Activated T-helper 1 cell treated with anti-CD3 and anti-CD28 coated beads, Interleukin-12 subunit alpha, Interleukin-12 subunit beta, Interleukin-2, Interleukin-4 antibody, amounts not matched to agents 30 ng/mL and 10 ng/mL and 1 ng/mL, durations not matched to agents 14 hours and 24 hours and 36 hours (primary cell): Measurements from ENCODE around the gene RYR2. TPM values are rescaled to one million over a fixed set of nuclear protein-coding genes. Genes with fewer than 3 reads are reported as not detected.

Experiments used
- DNase-seq: peaks from one replicate; pipeline ENCODE4 v3.0.0; 2021; ENCODE audit warnings: low spot score
- H3K27ac Mint-ChIP-seq: one replicate; pipeline ENCODE4 v1.8.0; 2021; ENCODE audit warnings: mild to moderate bottlenecking, mixed read lengths
- H3K27me3 Mint-ChIP-seq: one replicate; pipeline ENCODE4 v1.8.0; 2022; ENCODE audit warnings: mild to moderate bottlenecking, moderate library complexity, mixed read lengths; ENCODE audit not compliant: insufficient read depth
- H3K36me3 Mint-ChIP-seq: one replicate; pipeline ENCODE4 v1.8.0; 2021; ENCODE audit warnings: low read depth, mixed read lengths
- H3K4me1 Mint-ChIP-seq: one replicate; pipeline ENCODE4 v1.8.0; 2021; ENCODE audit warnings: low read depth, mixed read lengths
- H3K4me3 Mint-ChIP-seq: one replicate; pipeline ENCODE4 v1.8.0; 2021; ENCODE audit warnings: mild to moderate bottlenecking, moderate library complexity, mixed read lengths
- H3K9me3 Mint-ChIP-seq: one replicate; pipeline ENCODE4 v1.8.0; 2021; ENCODE audit warnings: mixed read lengths
- intact Hi-C: fragments of 100-400 bp; cut with micrococcal nuclease; formaldehyde crosslinking; loops from one replicate; pipeline ENCODE4 v1.15.1; 2024
- total RNA-seq: library from RNA; stranded (reverse); gene quantifications from 2 replicates; pipeline ENCODE4 v1.2.3, GENCODE V29; 2022

RYR2 gene
- total RNA-seq, 1 donor from 2014 or later, result not detected

DNA sequence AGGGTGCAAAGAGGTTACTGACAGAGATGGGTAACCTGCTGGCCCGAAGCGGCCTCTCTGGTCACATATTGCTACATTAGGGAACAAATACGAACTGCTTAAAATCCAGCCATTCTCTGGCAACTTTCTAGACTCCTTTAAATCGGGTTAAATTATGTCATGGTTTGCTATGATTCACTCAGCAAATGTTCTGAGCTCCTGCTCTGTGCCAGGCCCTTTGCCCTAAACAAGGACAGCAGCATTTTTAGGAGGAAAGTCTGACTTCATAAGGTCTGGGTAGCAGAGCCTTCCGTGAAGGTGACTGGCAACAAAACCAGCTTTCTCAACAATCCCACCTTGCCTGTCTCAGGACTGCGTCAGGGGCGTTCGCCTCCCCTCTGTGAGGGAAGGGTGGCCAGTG is 833.3 kb downstream of the RYR2 start:
- no peak overlapping the region for H3K27ac Mint-ChIP-seq
- intact Hi-C loops, result no loop called here
- no peaks in the 10 kb centered on the region for H3K9me3 Mint-ChIP-seq
- no peak for DNase-seq
- no peaks in the 10 kb centered on the region for H3K36me3 Mint-ChIP-seq
- no peak overlapping the region for H3K4me3 Mint-ChIP-seq
- H3K27me3 Mint-ChIP-seq, result no peaks in the 10 kb centered on the region
- no peaks in the 10 kb centered on the region for H3K4me1 Mint-ChIP-seq

DNA sequence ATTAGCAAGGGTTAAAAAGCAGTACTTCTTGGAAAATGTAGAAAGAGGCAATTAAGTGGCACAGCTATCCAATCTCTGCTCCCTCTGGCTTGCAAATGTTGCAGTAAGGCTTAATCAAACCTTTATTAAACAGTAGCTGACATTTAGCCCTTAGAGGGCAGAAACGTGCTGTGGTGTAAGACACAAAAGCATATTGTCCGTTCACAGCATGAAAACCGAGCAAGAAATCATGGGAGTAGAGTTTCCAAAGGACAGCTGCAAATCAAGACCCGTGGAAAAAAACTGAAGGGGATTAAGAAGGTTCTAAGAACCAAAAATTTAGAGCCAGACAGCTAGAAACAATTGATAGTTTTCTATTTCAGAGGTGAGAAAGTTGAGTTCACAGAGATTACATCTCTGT is 835.6 kb downstream of the RYR2 start:
- no peaks in the 10 kb centered on the region for H3K9me3 Mint-ChIP-seq
- no peaks in the 10 kb centered on the region for H3K36me3 Mint-ChIP-seq
- no peaks in the 10 kb centered on the region for H3K4me1 Mint-ChIP-seq
- no peak for DNase-seq
- no peak overlapping the region for H3K4me3 Mint-ChIP-seq
- H3K27me3 Mint-ChIP-seq, result no peaks in the 10 kb centered on the region
- no peak overlapping the region for H3K27ac Mint-ChIP-seq
- intact Hi-C loops, result no loop called here

DNA sequence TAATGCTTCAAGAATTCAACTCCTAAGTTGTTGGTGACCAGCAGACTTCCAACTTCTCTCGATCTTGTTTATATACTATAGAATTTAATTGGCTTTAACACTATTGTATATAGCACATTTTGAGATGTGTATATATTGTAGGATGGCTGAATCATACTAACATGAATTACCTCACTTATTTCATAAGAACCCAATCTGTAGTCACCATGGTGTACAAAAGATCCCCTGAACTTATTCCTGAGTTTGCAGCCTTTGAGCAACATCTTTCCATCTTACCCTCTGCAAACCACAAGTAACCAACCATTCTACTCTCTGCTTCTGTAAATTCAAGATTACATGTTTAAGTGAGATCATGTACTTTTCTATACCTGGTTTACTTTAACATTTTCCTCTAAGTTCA is 836.4 kb downstream of the RYR2 start:
- H3K9me3 Mint-ChIP-seq, result no peaks in the 10 kb centered on the region
- no peak for DNase-seq
- no peaks in the 10 kb centered on the region for H3K27me3 Mint-ChIP-seq
- no peaks in the 10 kb centered on the region for H3K4me1 Mint-ChIP-seq
- H3K27ac Mint-ChIP-seq, result no peak overlapping the region
- no peak overlapping the region for H3K4me3 Mint-ChIP-seq
- intact Hi-C loops, result no loop called here
- no peaks in the 10 kb centered on the region for H3K36me3 Mint-ChIP-seq

DNA sequence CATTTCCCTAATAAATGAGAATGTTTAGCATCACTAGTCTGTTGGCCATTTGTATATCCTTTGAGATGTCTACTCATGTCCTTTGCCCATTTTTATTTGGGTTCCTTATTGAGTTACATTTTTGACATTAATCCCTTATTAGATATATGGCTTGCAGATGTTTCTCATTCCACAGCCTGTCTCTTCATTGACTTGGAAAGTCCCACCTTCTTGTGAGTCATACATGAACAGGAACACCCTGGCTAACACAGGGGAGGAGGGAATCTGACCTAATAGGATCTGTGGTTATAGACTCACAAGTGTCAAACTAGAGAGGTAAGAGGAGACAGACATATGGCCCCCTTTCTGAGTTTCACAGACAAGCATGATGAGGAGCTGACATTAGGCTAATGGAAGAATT is 837.2 kb downstream of the RYR2 start:
- H3K27ac Mint-ChIP-seq, result no peak overlapping the region
- no peaks in the 10 kb centered on the region for H3K27me3 Mint-ChIP-seq
- DNase-seq, result no peak
- H3K4me1 Mint-ChIP-seq, result no peaks in the 10 kb centered on the region
- intact Hi-C loops, result no loop called here
- H3K4me3 Mint-ChIP-seq, result no peak overlapping the region
- H3K9me3 Mint-ChIP-seq, result no peaks in the 10 kb centered on the region
- H3K36me3 Mint-ChIP-seq, result no peaks in the 10 kb centered on the region

Other genes with a start within 250 kb of the RYR2 start
- gene MTR, start 246.9 kb upstream of the RYR2 start, total RNA-seq, result 48.9 and 49.2 TPM in 2 replicates
- gene MT1HL1, start 37.7 kb upstream of the RYR2 start, total RNA-seq, result not detected in 2 replicates